Left renal pelvis (tissue), 4 donors: ENCODE data around the gene GSTO2. TPM values are rescaled to one million over a fixed set of nuclear protein-coding genes. Genes with fewer than 3 reads are reported as not detected.

ENCODE experiments used
- DNase-seq, 4 donors: peaks; one replicate each; pipeline ENCODE4 v3.0.0-alpha.2; 2013; ENCODE audit warnings: low read depth in 4 of 4, low spot score in 3 of 4
- polyA plus RNA-seq, 4 donors: library from polyadenylated mRNA; unstranded; fragments of 120-200 nt; gene quantifications; one replicate each; pipeline ENCODE4 v1.2.1, GENCODE V29; 2013; ENCODE audit not compliant: insufficient read length in 4 of 4

GSTO2 gene
- polyA plus RNA-seq, 4 donors, result 13.2 to 40.2 (median 27.5) TPM

- DNase-seq, result no peak
These were observed 15.9 kb upstream of the GSTO2 start for GRCh38 chr10:104253106-104253505.

GRCh38 chr10:104253606-104254410 lies 15.2 kb upstream of the GSTO2 start:
- no peak for DNase-seq

- no peak for DNase-seq
These were observed 14.3 kb upstream of the GSTO2 start, which contains the start of gene GSTO1 for GRCh38 chr10:104254493-104255310. Gene GSTO1 (plus strand): TSS chr10:104254892. CDS start chr10:104254929, 37 bp downstream.

- no peak for DNase-seq
These were observed 13.5 kb upstream of the GSTO2 start for GRCh38 chr10:104255311-104255981.

- no peak for DNase-seq
These were observed 12.5 kb upstream of the GSTO2 start for GRCh38 chr10:104256335-104256961.

- no peak for DNase-seq
These were observed 11.7 kb upstream of the GSTO2 start for GRCh38 chr10:104257235-104257634.

GRCh38 chr10:104258209-104258608 lies 10.8 kb upstream of the GSTO2 start:
- no peak for DNase-seq

GRCh38 chr10:104259456-104259855 lies 9.5 kb upstream of the GSTO2 start:
- DNase-seq, result no peak

- DNase-seq, result no peak
These were observed 8.8 kb upstream of the GSTO2 start for GRCh38 chr10:104259999-104260774.

- no peak for DNase-seq
These were observed 8.2 kb upstream of the GSTO2 start for GRCh38 chr10:104260775-104261115.

GRCh38 chr10:104262055-104262454 lies 6.9 kb upstream of the GSTO2 start:
- no peak for DNase-seq

- no peak for DNase-seq
These were observed 4.2 kb upstream of the GSTO2 start for GRCh38 chr10:104264783-104265182.

- DNase-seq, result no peak
These were observed 1.1 kb upstream of the GSTO2 start for GRCh38 chr10:104267721-104268404.

GRCh38 chr10:104268405-104268712 lies 625 bp upstream of the GSTO2 start:
- no peak for DNase-seq

- no peak for DNase-seq
These were observed 4.3 kb downstream of the GSTO2 start for GRCh38 chr10:104273286-104273685.

- DNase-seq, result no peak
These were observed 5.1 kb downstream of the GSTO2 start for GRCh38 chr10:104273899-104274575.

- DNase-seq, result no peak
These were observed 6.1 kb downstream of the GSTO2 start for GRCh38 chr10:104274762-104275721.

GRCh38 chr10:104276192-104276591 lies 7.2 kb downstream of the GSTO2 start:
- DNase-seq, result no peak
